ENCODE data around the gene TIAM2.

DNA sequence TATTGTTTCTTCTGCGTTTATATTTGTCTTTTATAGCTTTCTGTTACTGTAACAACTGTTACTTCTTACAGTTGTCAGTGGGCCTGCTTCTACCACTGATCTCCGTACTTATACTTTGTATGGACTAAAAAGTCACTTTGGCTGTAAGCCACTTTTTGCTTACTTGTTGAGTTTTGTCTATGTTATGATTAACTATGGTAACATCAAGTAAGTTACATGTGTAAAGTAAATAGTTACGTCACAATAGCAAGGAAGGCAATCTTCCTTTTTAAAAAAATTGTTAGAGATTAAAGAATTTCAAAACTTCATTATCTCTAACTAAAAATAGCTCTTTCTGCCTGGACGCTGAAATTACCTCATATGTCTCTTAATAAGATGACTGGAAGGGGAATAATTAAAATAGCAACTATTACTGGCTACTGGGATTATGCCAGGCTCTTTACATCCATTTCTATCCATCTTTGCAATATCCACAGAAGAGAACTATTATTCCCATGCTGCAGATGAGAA is 308.3 kb downstream of the TIAM2 start:
- TF ChIP-seq, protein P1, sequence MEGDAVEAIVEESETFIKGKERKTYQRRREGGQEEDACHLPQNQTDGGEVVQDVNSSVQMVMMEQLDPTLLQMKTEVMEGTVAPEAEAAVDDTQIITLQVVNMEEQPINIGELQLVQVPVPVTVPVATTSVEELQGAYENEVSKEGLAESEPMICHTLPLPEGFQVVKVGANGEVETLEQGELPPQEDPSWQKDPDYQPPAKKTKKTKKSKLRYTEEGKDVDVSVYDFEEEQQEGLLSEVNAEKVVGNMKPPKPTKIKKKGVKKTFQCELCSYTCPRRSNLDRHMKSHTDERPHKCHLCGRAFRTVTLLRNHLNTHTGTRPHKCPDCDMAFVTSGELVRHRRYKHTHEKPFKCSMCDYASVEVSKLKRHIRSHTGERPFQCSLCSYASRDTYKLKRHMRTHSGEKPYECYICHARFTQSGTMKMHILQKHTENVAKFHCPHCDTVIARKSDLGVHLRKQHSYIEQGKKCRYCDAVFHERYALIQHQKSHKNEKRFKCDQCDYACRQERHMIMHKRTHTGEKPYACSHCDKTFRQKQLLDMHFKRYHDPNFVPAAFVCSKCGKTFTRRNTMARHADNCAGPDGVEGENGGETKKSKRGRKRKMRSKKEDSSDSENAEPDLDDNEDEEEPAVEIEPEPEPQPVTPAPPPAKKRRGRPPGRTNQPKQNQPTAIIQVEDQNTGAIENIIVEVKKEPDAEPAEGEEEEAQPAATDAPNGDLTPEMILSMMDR (IDR thresholded peaks at IDR 0.05), result no peak
- TF ChIP-seq POLR2A (IDR thresholded peaks at IDR 0.05) (no peak), POLR2AphosphoS5 (IDR thresholded peaks at IDR 0.05) (no peak)

All from sigmoid colon (tissue), 4 donors.